Right lobe of liver (tissue), 4 donors: ENCODE measurements around the gene BACH2.

Source experiments
- POLR2A ChIP-seq: fragments of 450-650 bp; IDR thresholded peaks from one replicate; pipeline ENCODE4 v1.6.1; 2017; ENCODE audit warnings: antibody characterized with exemption, mild to moderate bottlenecking
- TF ChIP-seq, protein P1 (sequence below), 4 donors: fragments of 200-600 bp in 3 of 4; fragments of 450-650 bp in 1 of 4; IDR thresholded peaks; one replicate each; pipeline versions ENCODE4 v1.5.1 to v1.8.0; 2016 to 2022; ENCODE audit warnings: antibody characterized with exemption in 4 of 4, mild to moderate bottlenecking in 2 of 4
- donor health status: DM: no; HTN: no; CAD: no.
- donor health status: DM: no; HTN: no; CAD: no.
- donor health status: DM: no; HTN: yes; CAD: no.

DNA sequence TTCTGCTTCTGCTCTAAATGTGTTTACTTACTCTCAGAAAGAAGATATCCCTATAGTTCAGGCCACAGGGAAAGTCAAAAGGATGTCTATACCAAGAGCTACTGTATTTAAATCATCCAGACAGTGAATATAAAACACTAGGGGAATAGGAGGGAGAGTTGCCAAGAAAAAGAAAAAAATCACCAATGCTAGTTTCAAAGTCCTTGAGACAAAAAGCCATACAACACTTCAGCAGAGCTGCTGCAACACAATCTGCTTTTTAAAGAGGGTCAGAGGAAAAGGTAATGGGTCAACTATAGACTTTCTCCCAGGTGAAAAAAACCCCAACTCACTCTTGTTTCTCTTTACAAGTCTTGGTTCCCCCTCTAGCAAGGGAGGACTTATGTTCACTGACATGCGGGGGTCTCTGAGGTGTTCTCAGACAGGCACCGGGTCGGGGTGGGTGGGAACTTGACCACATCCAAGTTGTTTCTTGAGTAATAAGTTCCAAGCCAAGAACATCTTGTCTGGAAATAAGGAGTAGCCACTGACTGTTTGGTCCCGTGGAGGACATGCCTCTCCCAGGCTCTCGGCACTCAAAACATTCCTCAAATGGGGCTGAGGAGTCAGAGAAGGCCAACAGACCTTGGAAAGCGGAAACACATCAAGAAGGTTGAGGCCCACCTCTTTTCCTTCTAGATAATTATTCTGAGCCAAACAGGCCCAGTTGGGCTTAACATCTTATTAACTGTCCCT lies 354.7 kb downstream of the BACH2 start:
- TF ChIP-seq, protein P1, sequence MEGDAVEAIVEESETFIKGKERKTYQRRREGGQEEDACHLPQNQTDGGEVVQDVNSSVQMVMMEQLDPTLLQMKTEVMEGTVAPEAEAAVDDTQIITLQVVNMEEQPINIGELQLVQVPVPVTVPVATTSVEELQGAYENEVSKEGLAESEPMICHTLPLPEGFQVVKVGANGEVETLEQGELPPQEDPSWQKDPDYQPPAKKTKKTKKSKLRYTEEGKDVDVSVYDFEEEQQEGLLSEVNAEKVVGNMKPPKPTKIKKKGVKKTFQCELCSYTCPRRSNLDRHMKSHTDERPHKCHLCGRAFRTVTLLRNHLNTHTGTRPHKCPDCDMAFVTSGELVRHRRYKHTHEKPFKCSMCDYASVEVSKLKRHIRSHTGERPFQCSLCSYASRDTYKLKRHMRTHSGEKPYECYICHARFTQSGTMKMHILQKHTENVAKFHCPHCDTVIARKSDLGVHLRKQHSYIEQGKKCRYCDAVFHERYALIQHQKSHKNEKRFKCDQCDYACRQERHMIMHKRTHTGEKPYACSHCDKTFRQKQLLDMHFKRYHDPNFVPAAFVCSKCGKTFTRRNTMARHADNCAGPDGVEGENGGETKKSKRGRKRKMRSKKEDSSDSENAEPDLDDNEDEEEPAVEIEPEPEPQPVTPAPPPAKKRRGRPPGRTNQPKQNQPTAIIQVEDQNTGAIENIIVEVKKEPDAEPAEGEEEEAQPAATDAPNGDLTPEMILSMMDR (IDR thresholded peaks at IDR 0.05) = no peak
- no peak for TF ChIP-seq POLR2A
